HTR-8/SVneo (cell line): ENCODE measurements around the gene CTNNBIP1.

ENCODE experiments used
- DNase-seq: peaks from one replicate; pipeline ENCODE4 v3.0.0; 2011; ENCODE audit warnings: low spot score, mixed read lengths; ENCODE audit not compliant: insufficient read length
- FAIRE-seq: peaks from 2 replicates; lab custom pipeline; 2011; peaks lifted over from hg19 to GRCh38; lab: Jason Lieb, UNC

The CTNNBIP1 gene

GRCh38 chr1:9860887-9861286 is 49.2 kb downstream of the CTNNBIP1 start:
- FAIRE-seq (no peak), DNase-seq (no peak)

- no peak for DNase-seq
- FAIRE-seq = no peak
Measured at GRCh38 chr1:9859281-9860014, 50.6 kb downstream of the CTNNBIP1 start.

GRCh38 chr1:9858293-9859035 is 51.6 kb downstream of the CTNNBIP1 start:
- FAIRE-seq (no peak), DNase-seq (no peak)

GRCh38 chr1:9855186-9855585 is 54.9 kb downstream of the CTNNBIP1 start:
- DNase-seq = no peak

GRCh38 chr1:9853249-9853595 is 56.8 kb downstream of the CTNNBIP1 start:
- no peak for DNase-seq
- no peak for FAIRE-seq

More at GRCh38 chr1:9855186-9855585, 54.9 kb downstream of the CTNNBIP1 start:
- FAIRE-seq = no peak

- DNase-seq (no peak), FAIRE-seq (no peak)
Measured at GRCh38 chr1:9852410-9853248, 57.4 kb downstream of the CTNNBIP1 start.

GRCh38 chr1:9852004-9852403 is 58.1 kb downstream of the CTNNBIP1 start:
- no peak for FAIRE-seq
- no peak for DNase-seq

- FAIRE-seq = no peak
- no peak for DNase-seq
Measured at GRCh38 chr1:9850442-9851162, 59.5 kb downstream of the CTNNBIP1 start.

GRCh38 chr1:9849691-9850441 is 60.2 kb downstream of the CTNNBIP1 start:
- no peak for FAIRE-seq
- no peak for DNase-seq

GRCh38 chr1:9848022-9848421 is 62.0 kb downstream of the CTNNBIP1 start:
- FAIRE-seq = no peak
- DNase-seq = no peak

GRCh38 chr1:9847269-9847668 is 62.8 kb downstream of the CTNNBIP1 start:
- FAIRE-seq (no peak), DNase-seq (no peak)

- DNase-seq (no peak), FAIRE-seq (no peak)
Measured at GRCh38 chr1:9846611-9847171, 63.4 kb downstream of the CTNNBIP1 start.

GRCh38 chr1:9845914-9846313 is 64.2 kb downstream of the CTNNBIP1 start:
- FAIRE-seq = no peak
- no peak for DNase-seq

- DNase-seq (no peak), FAIRE-seq (no peak)
Measured at GRCh38 chr1:9844756-9845155, 65.3 kb downstream of the CTNNBIP1 start.

GRCh38 chr1:9844106-9844505 is 66.0 kb downstream of the CTNNBIP1 start:
- no peak for FAIRE-seq
- no peak for DNase-seq

- DNase-seq (no peak), FAIRE-seq (no peak)
Measured at GRCh38 chr1:9843576-9843945, 66.5 kb downstream of the CTNNBIP1 start.

GRCh38 chr1:9842781-9843575 is 67.1 kb downstream of the CTNNBIP1 start:
- DNase-seq (no peak), FAIRE-seq (no peak)

- DNase-seq (no peak), FAIRE-seq (no peak)
Measured at GRCh38 chr1:9842073-9842711, 67.9 kb downstream of the CTNNBIP1 start.
